Astrocyte (in vitro differentiated cells and primary cell): Measurements from ENCODE around the gene CLCN1. TPM values are rescaled to one million over a fixed set of nuclear protein-coding genes. Genes with fewer than 3 reads are reported as not detected.

Experiments used
- DNase-seq: peaks from one replicate; pipeline ENCODE4 v3.0.0-alpha.2; 2010; ENCODE audit warnings: low read depth
- FAIRE-seq: peaks from 2 replicates; lab custom pipeline; 2011; peaks lifted over from hg19 to GRCh38; lab: Jason Lieb, UNC
- H2AFZ ChIP-seq: 2 replicates; pipeline ENCODE4 v1.6.0; 2012; ENCODE audit warnings: low read depth, low read length, inconsistent platforms
- H3K27ac ChIP-seq: 2 replicates; pipeline ENCODE4 v1.5.1; 2011; ENCODE audit warnings: low read depth, low read length, inconsistent platforms
- H3K27me3 ChIP-seq: 2 replicates; pipeline ENCODE4 v1.6.0; 2011; ENCODE audit warnings: low read length, inconsistent platforms; ENCODE audit not compliant: insufficient read depth
- H3K36me3 ChIP-seq: 2 replicates; pipeline ENCODE4 v1.5.1; 2011; ENCODE audit warnings: low read length, inconsistent platforms; ENCODE audit not compliant: insufficient read depth
- H3K4me1 ChIP-seq: 2 replicates; pipeline ENCODE4 v1.5.1; 2011; ENCODE audit warnings: low read length, inconsistent platforms; ENCODE audit not compliant: insufficient read depth
- H3K4me2 ChIP-seq: 2 replicates; pipeline ENCODE4 v1.6.0; 2012; ENCODE audit warnings: low read length, inconsistent platforms
- H3K4me3 ChIP-seq: 2 replicates; pipeline ENCODE4 v1.5.1; 2011; ENCODE audit warnings: low read depth, mild to moderate bottlenecking, low read length, inconsistent platforms; ENCODE audit not compliant: insufficient read depth
- H3K79me2 ChIP-seq: 2 replicates; pipeline ENCODE4 v1.6.0; 2012; ENCODE audit warnings: mild to moderate bottlenecking, low read length, inconsistent platforms; ENCODE audit not compliant: insufficient read depth
- H3K9ac ChIP-seq: 2 replicates; pipeline ENCODE4 v1.6.0; 2012; ENCODE audit warnings: mild to moderate bottlenecking, low read length, inconsistent platforms
- H3K9me3 ChIP-seq: 2 replicates; pipeline ENCODE4 v1.5.1; 2012; ENCODE audit warnings: low read depth, mild to moderate bottlenecking, low read length, inconsistent platforms; ENCODE audit not compliant: insufficient read depth
- H4K20me1 ChIP-seq: 2 replicates; pipeline ENCODE4 v1.6.0; 2012; ENCODE audit warnings: low read length, inconsistent platforms; ENCODE audit not compliant: insufficient read depth
- H3K27ac Mint-ChIP-seq: one replicate; pipeline ENCODE4 v1.8.0; 2021; ENCODE audit warnings: mild to moderate bottlenecking, mixed read lengths; ENCODE audit not compliant: unreplicated experiment
- H3K27me3 Mint-ChIP-seq: one replicate; pipeline ENCODE4 v1.8.0; 2021; ENCODE audit warnings: low read depth, mixed read lengths; ENCODE audit not compliant: unreplicated experiment
- H3K36me3 Mint-ChIP-seq: one replicate; pipeline ENCODE4 v1.8.0; 2021; ENCODE audit warnings: low read depth, mixed read lengths; ENCODE audit not compliant: unreplicated experiment
- H3K4me1 Mint-ChIP-seq: one replicate; pipeline ENCODE4 v1.8.0; 2021; ENCODE audit warnings: low read depth, mixed read lengths; ENCODE audit not compliant: unreplicated experiment
- H3K4me3 Mint-ChIP-seq: one replicate; pipeline ENCODE4 v1.8.0; 2021; ENCODE audit warnings: mild to moderate bottlenecking, moderate library complexity, mixed read lengths; ENCODE audit not compliant: unreplicated experiment
- H3K9me3 Mint-ChIP-seq: one replicate; pipeline ENCODE4 v1.8.0; 2021; ENCODE audit warnings: mild to moderate bottlenecking, mixed read lengths; ENCODE audit not compliant: unreplicated experiment
- EZH2 ChIP-seq: IDR thresholded peaks from 2 replicates; pipeline ENCODE4 v1.6.1; 2012; ENCODE audit warnings: mild to moderate bottlenecking, low read length, inconsistent platforms; ENCODE audit not compliant: insufficient read depth
- total RNA-seq: library from RNA; stranded (reverse); gene quantifications from 2 replicates; pipeline ENCODE4 v1.2.1, GENCODE V29; 2021
- TF ChIP-seq, protein P1 (sequence below): IDR thresholded peaks from 2 replicates; pipeline ENCODE4 v1.5.1; 2011; ENCODE audit warnings: low read depth, mild to moderate bottlenecking, inconsistent platforms, low read length, moderate library complexity; ENCODE audit not compliant: insufficient read depth

The CLCN1 gene
- total RNA-seq, 1 donor from 2014 or later: not detected

GRCh38 chr7:143327903-143328302 is 12.0 kb downstream of the CLCN1 start:
- Histone ChIP-seq H3K79me2 (no peaks in the 10 kb centered on the region), H3K27me3 (no peaks in the 10 kb centered on the region), H3K9me3 (no peaks in the 10 kb centered on the region), H2AFZ (no peak overlapping the region), H3K27ac (no peak overlapping the region), H3K36me3 (no peaks in the 10 kb centered on the region), H3K4me1 (peaks cover 4% of the 10 kb centered on the region), H3K9ac (no peak overlapping the region), H3K4me2 (no peak overlapping the region), H4K20me1 (no peaks in the 10 kb centered on the region), H3K4me3 (no peak overlapping the region)
- H3K27me3 Mint-ChIP-seq: peaks cover 4% of the 10 kb centered on the region
- DNase-seq (no peak), FAIRE-seq (no peak)
- H3K27ac Mint-ChIP-seq: no peak overlapping the region
- H3K9me3 Mint-ChIP-seq: no peaks in the 10 kb centered on the region
- no peak overlapping the region for H3K4me3 Mint-ChIP-seq
- TF ChIP-seq, protein P1, sequence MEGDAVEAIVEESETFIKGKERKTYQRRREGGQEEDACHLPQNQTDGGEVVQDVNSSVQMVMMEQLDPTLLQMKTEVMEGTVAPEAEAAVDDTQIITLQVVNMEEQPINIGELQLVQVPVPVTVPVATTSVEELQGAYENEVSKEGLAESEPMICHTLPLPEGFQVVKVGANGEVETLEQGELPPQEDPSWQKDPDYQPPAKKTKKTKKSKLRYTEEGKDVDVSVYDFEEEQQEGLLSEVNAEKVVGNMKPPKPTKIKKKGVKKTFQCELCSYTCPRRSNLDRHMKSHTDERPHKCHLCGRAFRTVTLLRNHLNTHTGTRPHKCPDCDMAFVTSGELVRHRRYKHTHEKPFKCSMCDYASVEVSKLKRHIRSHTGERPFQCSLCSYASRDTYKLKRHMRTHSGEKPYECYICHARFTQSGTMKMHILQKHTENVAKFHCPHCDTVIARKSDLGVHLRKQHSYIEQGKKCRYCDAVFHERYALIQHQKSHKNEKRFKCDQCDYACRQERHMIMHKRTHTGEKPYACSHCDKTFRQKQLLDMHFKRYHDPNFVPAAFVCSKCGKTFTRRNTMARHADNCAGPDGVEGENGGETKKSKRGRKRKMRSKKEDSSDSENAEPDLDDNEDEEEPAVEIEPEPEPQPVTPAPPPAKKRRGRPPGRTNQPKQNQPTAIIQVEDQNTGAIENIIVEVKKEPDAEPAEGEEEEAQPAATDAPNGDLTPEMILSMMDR: no peak
- TF ChIP-seq EZH2: no peak
- peaks cover 4% of the 10 kb centered on the region for H3K4me1 Mint-ChIP-seq
- no peaks in the 10 kb centered on the region for H3K36me3 Mint-ChIP-seq

DNA sequence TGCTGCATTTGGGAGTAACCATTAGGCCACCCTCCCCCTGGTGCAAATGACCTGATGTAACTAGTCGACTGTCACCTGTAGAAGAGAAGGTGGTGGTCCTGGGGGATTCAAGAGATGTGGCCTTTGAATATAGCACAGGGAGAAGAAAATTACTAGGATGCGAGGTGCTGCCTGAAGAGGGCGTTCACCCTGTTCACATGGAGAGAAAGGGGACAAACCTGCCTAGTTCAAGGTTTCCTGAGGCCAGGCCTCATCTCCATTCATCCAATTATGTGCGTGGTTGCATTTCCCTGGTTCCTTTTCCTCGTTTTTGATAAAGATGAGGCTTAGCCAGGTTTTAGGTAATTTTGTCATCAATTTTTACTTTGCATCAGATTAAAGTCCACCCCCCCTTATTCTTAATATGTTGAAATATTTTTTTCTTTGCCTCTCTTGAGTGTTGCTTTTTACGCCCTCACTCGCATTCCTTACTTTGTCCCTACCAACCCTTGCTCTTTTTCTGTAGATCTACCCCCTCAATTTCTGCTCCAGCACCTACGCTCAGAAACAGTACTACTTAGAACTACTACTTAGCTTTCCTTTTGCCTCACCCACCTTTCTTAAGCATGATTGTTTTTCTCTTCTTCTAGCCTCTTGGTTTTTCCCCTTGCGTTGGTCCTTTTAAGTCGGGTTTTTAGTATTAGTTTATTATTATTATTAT is 13.7 kb downstream of the CLCN1 start:
- H3K9ac ChIP-seq: no peak overlapping the region
- FAIRE-seq (no peak), DNase-seq (no peak)
- H3K27ac Mint-ChIP-seq: no peak overlapping the region
- H3K4me2 ChIP-seq: no peak overlapping the region
- TF ChIP-seq EZH2: no peak
- TF ChIP-seq, protein P1: no peak
- H3K4me3 Mint-ChIP-seq: no peak overlapping the region
- peaks cover 4% of the 10 kb centered on the region for H3K27me3 Mint-ChIP-seq
- H3K36me3 Mint-ChIP-seq: no peaks in the 10 kb centered on the region
- H3K9me3 Mint-ChIP-seq: no peaks in the 10 kb centered on the region
- H3K27ac ChIP-seq: no peak overlapping the region
- peaks cover 4% of the 10 kb centered on the region for H3K4me1 ChIP-seq
- no peaks in the 10 kb centered on the region for H3K27me3 ChIP-seq
- no peak overlapping the region for H2AFZ ChIP-seq
- H3K36me3 ChIP-seq: no peaks in the 10 kb centered on the region
- H3K9me3 ChIP-seq: no peaks in the 10 kb centered on the region
- H3K4me3 ChIP-seq: no peak overlapping the region
- no peaks in the 10 kb centered on the region for H3K79me2 ChIP-seq
- H4K20me1 ChIP-seq: no peaks in the 10 kb centered on the region
- H3K4me1 Mint-ChIP-seq: peaks cover 4% of the 10 kb centered on the region

DNA sequence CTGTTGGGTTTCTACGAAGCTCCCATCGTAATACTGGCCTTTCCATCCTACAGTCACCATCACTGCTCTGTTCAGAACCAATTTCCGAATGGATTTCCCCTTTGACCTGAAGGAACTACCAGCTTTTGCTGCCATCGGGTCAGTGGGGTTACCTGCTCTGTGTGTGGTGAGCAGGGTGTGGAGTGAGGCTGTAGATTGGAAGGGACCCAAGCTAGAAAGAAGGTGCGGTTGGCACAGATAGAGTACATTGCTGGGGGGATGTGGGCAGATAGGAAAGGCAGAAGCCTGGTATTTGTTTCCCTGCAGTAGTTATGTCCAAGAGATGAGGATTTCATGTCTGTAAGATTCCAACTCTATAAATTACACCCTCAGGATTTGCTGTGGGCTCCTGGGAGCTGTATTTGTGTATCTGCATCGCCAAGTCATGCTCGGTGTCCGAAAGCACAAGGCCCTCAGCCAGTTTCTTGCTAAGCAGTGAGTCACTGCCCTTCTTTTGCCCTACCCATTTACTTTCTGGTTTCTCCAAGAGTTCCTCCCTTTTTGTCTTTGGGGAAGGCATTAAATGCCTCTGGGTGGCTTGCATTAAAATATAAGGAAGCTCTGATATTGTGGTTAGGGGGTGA is 15.4 kb downstream of the CLCN1 start:
- Histone ChIP-seq H3K27me3 (no peaks in the 10 kb centered on the region), H3K79me2 (no peaks in the 10 kb centered on the region), H3K9me3 (no peaks in the 10 kb centered on the region), H4K20me1 (no peaks in the 10 kb centered on the region), H3K36me3 (no peaks in the 10 kb centered on the region), H3K27ac (peak overlapping the region; percentile 20), H3K4me2 (peak overlapping the region; percentile 32), H3K4me1 (peaks cover 4% of the 10 kb centered on the region), H2AFZ (no peak overlapping the region), H3K9ac (no peak overlapping the region), H3K4me3 (no peak overlapping the region)
- Mint-ChIP-seq H3K4me1 (peaks cover 4% of the 10 kb centered on the region), H3K9me3 (no peaks in the 10 kb centered on the region), H3K36me3 (no peaks in the 10 kb centered on the region), H3K27ac (no peak overlapping the region), H3K4me3 (no peak overlapping the region), H3K27me3 (peaks cover 4% of the 10 kb centered on the region)
- peak; percentile 49 for FAIRE-seq
- DNase-seq: peak; percentile 86
- no peak for TF ChIP-seq EZH2
- TF ChIP-seq, protein P1: no peak
